HG02759 (cell line): ENCODE measurements around the gene STAMBPL1.

Experiments
- ATAC-seq: cut with Tn5 transposase; IDR thresholded peaks from one replicate; pipeline ENCODE4 v1.9.1; 2021; ENCODE audit warnings: mild to moderate bottlenecking, moderate library complexity; ENCODE audit not compliant: unreplicated experiment

The STAMBPL1 gene

GRCh38 chr10:88916986-88917385, 36.9 kb downstream of the STAMBPL1 start:
- ATAC-seq = no peak

- ATAC-seq = no peak
These were observed 38.3 kb downstream of the STAMBPL1 start for GRCh38 chr10:88918191-88918905.

GRCh38 chr10:88919041-88919440, 39.0 kb downstream of the STAMBPL1 start:
- no peak for ATAC-seq

GRCh38 chr10:88920198-88920597, 40.2 kb downstream of the STAMBPL1 start:
- no peak for ATAC-seq

- no peak for ATAC-seq
These were observed 41.0 kb downstream of the STAMBPL1 start for GRCh38 chr10:88920986-88921593.

DNA sequence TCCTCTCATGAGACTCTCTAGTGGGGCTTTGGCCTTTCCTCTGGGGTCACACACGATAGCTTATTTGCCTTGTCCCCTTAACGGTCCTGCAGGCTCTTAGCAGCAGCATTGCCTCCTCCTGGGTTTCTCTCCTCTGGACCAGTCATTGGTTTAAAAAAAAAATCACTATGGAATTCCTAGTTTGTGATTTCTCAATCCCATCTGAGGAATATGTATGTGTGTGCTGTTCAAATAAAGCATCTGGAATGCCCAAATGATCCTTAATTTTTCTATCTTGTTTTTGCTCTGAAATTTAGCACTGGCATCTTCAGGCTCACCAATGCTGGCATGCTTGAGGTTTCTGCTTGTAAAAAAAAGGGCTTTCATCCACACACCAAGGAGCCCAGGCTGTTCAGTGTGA, 42.0 kb downstream of the STAMBPL1 start:
- no peak for ATAC-seq

DNA sequence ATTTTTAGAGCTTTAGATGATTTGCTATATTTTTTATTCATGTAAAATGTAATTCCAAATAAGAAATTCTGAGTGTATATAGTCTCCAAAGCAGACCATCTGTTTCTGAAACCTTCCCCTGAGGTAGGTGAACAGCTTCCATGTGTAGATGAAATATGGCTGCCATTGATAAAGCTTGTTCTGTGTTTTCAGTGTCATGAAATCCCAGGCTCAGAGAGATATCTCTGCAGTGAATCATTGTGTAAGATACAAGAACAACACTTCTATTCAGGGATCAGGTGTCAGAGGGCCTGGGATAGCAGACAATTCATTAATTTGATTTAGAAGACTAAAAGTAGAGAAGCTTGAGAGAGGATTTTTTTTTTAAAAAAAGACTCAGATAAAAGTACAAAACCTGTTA, 43.5 kb downstream of the STAMBPL1 start:
- ATAC-seq = no peak

GRCh38 chr10:88926566-88927415, 46.7 kb downstream of the STAMBPL1 start:
- ATAC-seq = no peak

DNA sequence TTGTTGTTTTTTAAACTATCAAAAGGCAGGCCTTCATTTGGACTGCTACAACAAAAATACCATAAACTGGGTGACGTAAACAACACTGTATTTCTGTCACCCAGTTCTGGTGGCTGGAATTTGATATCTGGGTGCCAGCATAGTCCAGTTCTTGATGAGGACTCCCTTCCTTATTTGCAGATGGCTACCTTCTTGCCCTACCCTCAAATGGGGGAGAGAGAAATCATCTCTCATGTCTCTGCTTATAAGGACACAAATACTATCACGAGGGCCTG, 47.3 kb downstream of the STAMBPL1 start:
- ATAC-seq = no peak

GRCh38 chr10:88928254-88928653, 48.2 kb downstream of the STAMBPL1 start:
- ATAC-seq = no peak

DNA sequence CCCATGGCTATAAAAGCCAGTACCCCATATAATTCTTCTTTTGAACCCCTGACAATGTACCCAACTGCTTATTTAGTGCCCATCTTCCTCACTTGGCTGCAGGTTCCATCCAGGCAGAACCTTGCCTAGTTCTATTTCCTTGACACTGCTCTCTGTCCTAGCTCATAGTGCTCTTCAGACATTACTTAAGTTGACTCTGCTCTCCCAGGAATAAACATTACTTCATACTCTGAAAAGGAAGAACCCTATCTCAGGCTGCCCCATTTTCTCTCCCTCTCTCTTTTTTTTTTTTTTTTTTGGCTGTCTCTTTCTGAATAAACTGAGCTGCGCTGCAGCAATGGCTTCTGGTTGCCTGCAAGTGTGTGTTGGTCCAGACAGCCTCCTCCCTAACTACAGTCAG, 51.5 kb downstream of the STAMBPL1 start:
- no peak for ATAC-seq

DNA sequence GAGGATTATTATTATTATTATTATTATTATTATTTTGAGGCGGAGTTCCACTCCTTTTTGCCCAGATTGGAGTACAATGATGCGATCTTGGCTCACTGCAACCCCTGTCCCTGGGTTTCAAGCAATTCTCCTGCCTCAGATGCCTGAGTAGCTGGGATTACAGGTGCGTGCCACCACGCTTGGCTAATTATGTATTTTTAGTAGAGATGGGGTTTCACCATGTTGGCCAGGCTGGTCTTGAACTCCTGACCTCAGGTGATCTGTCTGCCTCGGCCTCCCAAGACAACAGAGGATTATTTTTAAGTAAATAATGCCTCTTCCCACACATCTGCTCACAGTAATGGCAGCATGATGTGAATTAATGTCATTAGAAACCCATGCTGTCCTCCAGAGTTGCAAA, 52.0 kb downstream of the STAMBPL1 start:
- ATAC-seq = peak; percentile 10

- ATAC-seq = peak; percentile 64
These were observed 52.7 kb downstream of the STAMBPL1 start for GRCh38 chr10:88932539-88933256.

DNA sequence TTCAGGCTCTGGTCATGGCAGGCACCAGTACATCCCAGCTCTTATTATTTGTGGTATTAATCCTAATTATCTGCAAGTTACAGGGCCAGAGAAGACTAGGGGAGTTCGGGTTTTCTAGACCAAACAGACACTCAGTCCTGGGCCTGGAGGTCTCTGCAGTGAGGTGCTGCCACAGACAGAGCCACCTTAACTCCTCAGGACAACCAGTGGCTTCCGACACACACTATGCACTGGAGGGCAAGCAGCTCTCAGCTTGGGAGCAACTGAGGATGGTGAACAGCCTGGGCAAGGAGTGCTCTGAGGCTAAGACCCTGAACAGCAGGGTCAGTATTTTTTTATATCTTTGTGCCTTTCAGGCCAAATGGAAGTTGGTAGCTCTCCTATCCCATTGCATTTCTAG, 53.5 kb downstream of the STAMBPL1 start:
- ATAC-seq = no peak

DNA sequence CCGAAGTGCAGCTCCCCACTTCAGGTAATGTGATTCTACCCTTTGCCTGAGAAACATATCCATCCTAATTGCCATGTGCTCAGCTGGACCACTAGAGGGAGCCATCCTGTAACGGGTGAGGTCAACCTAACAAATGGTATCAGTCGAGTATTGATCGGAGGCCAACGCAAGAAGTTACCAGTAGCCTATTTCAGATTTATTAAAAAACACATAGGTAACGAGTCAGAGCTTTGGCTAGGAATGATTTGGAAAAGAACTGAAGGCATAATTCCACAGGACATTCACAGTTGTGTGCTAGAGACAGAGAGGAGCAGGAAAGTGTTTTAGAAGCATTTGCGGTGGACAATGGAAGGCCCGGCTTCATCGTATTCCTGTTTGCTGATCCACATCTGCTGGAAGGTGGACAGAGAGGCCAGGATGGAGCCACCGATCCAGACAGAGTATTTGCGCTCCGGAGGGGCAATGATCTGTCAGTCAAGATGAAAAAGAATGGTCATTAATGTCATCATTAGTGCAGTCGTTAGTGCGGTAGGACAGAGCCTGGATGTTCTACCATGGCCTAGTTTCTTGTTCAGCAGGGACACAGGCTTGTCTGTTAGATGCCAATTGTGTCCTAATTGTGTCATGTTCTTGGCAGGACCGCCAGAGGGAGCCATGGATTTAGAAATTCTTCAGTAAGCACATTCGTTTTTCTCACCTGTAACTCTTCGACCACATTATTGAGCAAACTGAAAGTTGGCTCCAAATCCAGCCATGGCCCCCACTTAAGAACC, 55.0 kb downstream of the STAMBPL1 start:
- ATAC-seq = peak; percentile 42

DNA sequence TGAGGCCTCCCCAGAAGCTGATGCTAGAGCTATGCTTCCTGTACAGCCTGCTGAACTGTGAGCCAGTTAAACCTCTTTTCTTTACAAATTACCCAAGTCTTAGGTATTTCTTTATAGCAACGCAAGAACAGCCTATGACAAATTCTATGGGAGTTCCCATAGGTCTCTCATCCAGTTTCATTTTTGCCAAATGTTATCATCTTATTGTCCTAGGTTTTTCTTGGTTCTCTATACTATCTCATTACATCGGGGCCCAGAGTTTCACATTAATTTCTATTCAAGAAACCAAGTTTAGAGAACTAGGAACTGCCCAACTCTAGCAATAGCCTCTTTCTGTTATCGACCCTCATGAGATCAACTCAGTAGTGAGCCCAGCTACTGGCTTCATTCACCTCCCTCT, 56.6 kb downstream of the STAMBPL1 start:
- ATAC-seq = no peak

DNA sequence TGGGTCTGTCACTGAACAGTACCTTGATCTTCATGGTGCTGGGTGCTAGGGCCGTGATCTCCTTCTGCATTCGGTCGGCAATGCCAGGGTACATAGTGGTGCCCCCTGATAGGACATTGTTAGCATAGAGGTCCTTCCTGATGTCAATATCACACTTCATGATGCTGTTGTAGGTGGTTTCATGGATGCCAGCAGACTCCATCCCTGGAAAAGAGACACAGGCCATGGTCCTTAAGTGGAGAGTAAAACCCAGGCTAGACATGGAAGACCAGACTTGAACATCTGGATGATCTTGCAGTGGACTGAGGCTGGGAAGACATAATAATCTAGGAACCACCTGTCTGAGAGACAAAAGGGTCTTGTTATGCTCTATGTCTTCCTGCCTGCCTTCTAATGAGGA, 58.0 kb downstream of the STAMBPL1 start:
- no peak for ATAC-seq

GRCh38 chr10:88938938-88939337, 58.9 kb downstream of the STAMBPL1 start:
- no peak for ATAC-seq

GRCh38 chr10:88941026-88941425, 61.0 kb downstream of the STAMBPL1 start:
- no peak for ATAC-seq

DNA sequence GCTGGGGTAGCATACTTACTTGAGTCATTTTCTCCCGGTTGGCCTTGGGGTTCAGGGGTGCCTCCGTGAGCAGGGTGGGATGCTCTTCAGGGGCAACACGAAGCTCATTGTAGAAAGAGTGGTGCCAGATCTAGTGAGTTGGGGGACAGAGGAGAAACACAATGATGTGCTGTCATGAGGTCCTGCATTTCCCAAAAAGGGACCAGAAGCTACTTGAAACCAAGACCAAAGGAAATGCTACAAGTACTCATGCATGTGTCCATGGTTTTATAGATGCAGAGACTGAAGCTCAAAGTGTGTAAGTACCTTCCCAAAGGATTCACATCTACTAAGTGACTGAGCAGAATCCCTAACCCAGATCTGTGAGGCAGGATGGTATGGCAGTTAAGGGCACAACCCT, 63.7 kb downstream of the STAMBPL1 start:
- ATAC-seq = no peak

- ATAC-seq = peak; percentile 49
These were observed 64.8 kb downstream of the STAMBPL1 start for GRCh38 chr10:88944813-88945212.
